ACHN (cell line): ENCODE results near the gene VPS37B.
"Not testable (repeated sequence)": the region's sequence is repeated elsewhere in the genome, so short reads cannot be mapped to it uniquely, and the experiment has no call there.

Experiments used
- DNase-seq: peaks from one replicate; pipeline ENCODE4 v3.0.0-alpha.2; 2015
- in situ Hi-C: cut with HindIII; loops from 2 replicates; pipeline ENCODE4 v1.10.0; 2017; ENCODE audit warnings: low sequenced_read_pairs, low pct_ligation_motif_present, low pct_unique_long_range_greater_than_20kb

Gene VPS37B

GRCh38 chr12:122886851-122887818, 8.8 kb downstream of the VPS37B start:
- in situ Hi-C loops, result no loop called here
- DNase-seq, result peak; percentile 94

GRCh38 chr12:122886161-122886560, 9.8 kb downstream of the VPS37B start:
- no peak for DNase-seq
- in situ Hi-C loops, result no loop called here

- no peak for DNase-seq
- in situ Hi-C loops, result loop anchor here (5.0 kb wide), 1 partner anchor 62 kb away; no protein-coding TSS in a partner anchor
Measured at GRCh38 chr12:122884860-122885259, 11.1 kb downstream of the VPS37B start.

- no peak for DNase-seq
- in situ Hi-C loops, result loop anchor here (5.0 kb wide), 1 partner anchor 63 kb away; no protein-coding TSS in a partner anchor
Measured at GRCh38 chr12:122884091-122884826, 11.7 kb downstream of the VPS37B start.

- in situ Hi-C loops, result loop anchor here (5.0 kb wide), 1 partner anchor 64 kb away; no protein-coding TSS in a partner anchor
- DNase-seq, result no peak
Measured at GRCh38 chr12:122882908-122883558, 12.9 kb downstream of the VPS37B start.

GRCh38 chr12:122880668-122881067, 15.3 kb downstream of the VPS37B start:
- peak; percentile 64 for DNase-seq
- in situ Hi-C loops, result loop anchor here (5.0 kb wide), 1 partner anchor 67 kb away; no protein-coding TSS in a partner anchor

- in situ Hi-C loops, result loop anchor here (5.0 kb wide), 1 partner anchor 67 kb away; no protein-coding TSS in a partner anchor
- no peak for DNase-seq
Measured at GRCh38 chr12:122880155-122880667, 15.7 kb downstream of the VPS37B start.

- in situ Hi-C loops, result no loop called here
Measured at GRCh38 chr12:122878780-122879612, 16.9 kb downstream of the VPS37B start.

GRCh38 chr12:122876731-122877130, 19.2 kb downstream of the VPS37B start:
- in situ Hi-C loops, result no loop called here
- DNase-seq, result no peak

More at GRCh38 chr12:122878780-122879612, 16.9 kb downstream of the VPS37B start:
- no peak for DNase-seq

GRCh38 chr12:122876281-122876680, 19.6 kb downstream of the VPS37B start:
- in situ Hi-C loops, DNase-seq: not testable (repeated sequence)

GRCh38 chr12:122875590-122876220, 20.2 kb downstream of the VPS37B start:
- in situ Hi-C loops, result no loop called here
- DNase-seq, result no peak

GRCh38 chr12:122874081-122874480, 21.8 kb downstream of the VPS37B start:
- in situ Hi-C loops, result no loop called here
- no peak for DNase-seq

- in situ Hi-C loops, result no loop called here
- DNase-seq, result no peak
Measured at GRCh38 chr12:122873540-122873939, 22.4 kb downstream of the VPS37B start.

- in situ Hi-C loops, result no loop called here
- no peak for DNase-seq
Measured at GRCh38 chr12:122872815-122873361, 23.0 kb downstream of the VPS37B start.

GRCh38 chr12:122871851-122872780, 23.8 kb downstream of the VPS37B start:
- DNase-seq, result no peak

More at GRCh38 chr12:122871851-122872780, 23.8 kb downstream of the VPS37B start:
- in situ Hi-C loops, result no loop called here
